GM10266 (cell line): ENCODE data around the gene ARHGEF11.

Source experiments
- DNase-seq: peaks from one replicate; pipeline ENCODE4 v3.0.0; 2012; ENCODE audit errors: extremely low spot score
- CTCF ChIP-seq: IDR thresholded peaks from 2 replicates; pipeline ENCODE4 v1.5.1; 2012; ENCODE audit warnings: mild to moderate bottlenecking, low read depth; ENCODE audit not compliant: control insufficient read depth, insufficient read depth; ENCODE audit errors: missing control alignments

Gene ARHGEF11

GRCh38 chr1:156957634-156958033 lies 87.9 kb downstream of the ARHGEF11 start:
- no peak for DNase-seq
- no peak for TF ChIP-seq CTCF

- TF ChIP-seq CTCF = no peak
- DNase-seq = no peak
Observed at GRCh38 chr1:156956333-156956732, 89.2 kb downstream of the ARHGEF11 start.

- no peak for TF ChIP-seq CTCF
- no peak for DNase-seq
Observed at GRCh38 chr1:156953571-156953970, 92.0 kb downstream of the ARHGEF11 start.

GRCh38 chr1:156951371-156951770 lies 94.2 kb downstream of the ARHGEF11 start:
- no peak for DNase-seq
- TF ChIP-seq CTCF = no peak

GRCh38 chr1:156949127-156949526 lies 96.4 kb downstream of the ARHGEF11 start:
- TF ChIP-seq CTCF = no peak
- no peak for DNase-seq

GRCh38 chr1:156948708-156949107 lies 96.8 kb downstream of the ARHGEF11 start:
- no peak for DNase-seq
- TF ChIP-seq CTCF = no peak

GRCh38 chr1:156947818-156948525 lies 97.6 kb downstream of the ARHGEF11 start:
- TF ChIP-seq CTCF = no peak

More at GRCh38 chr1:156947818-156948525, 97.6 kb downstream of the ARHGEF11 start:
- no peak for DNase-seq
